Cardiac fibroblast (primary cell): ENCODE data around the gene HOXB8.
A peak's percentile ranks its signal among the peaks of the same experiment; 100 is the strongest.

ENCODE experiments used
- DNase-seq, 2 donors: peaks; one replicate each; pipeline versions ENCODE4 v3.0.0 to v3.0.0-alpha.2; 2010; ENCODE audit warnings: low read depth in 2 of 2
- H3K4me3 ChIP-seq, 2 donors: replicated peaks in 1 of 2; 1 replicate in 1 of 2; 2 replicates in 1 of 2; pipeline ENCODE4 v1.5.1; 2011; ENCODE audit warnings: low read depth in 2 of 2, low read length in 2 of 2, mild to moderate bottlenecking in 2 of 2, moderate library complexity in 1 of 2
- CTCF ChIP-seq: IDR thresholded peaks from one replicate; pipeline ENCODE4 v1.5.1; 2011; ENCODE audit warnings: low read depth, mild to moderate bottlenecking, low read length, inconsistent platforms

Gene HOXB8

GRCh38 chr17:48571024-48571818 lies 43.9 kb downstream of the HOXB8 start:
- no peak for DNase-seq
- no peak overlapping the region for H3K4me3 ChIP-seq
- TF ChIP-seq CTCF, result no peak

- TF ChIP-seq CTCF, result no peak
- no peak overlapping the region for H3K4me3 ChIP-seq
- DNase-seq, result no peak
Observed at GRCh38 chr17:48570325-48571023, 44.6 kb downstream of the HOXB8 start.

GRCh38 chr17:48569674-48570324 lies 45.3 kb downstream of the HOXB8 start:
- TF ChIP-seq CTCF, result no peak
- no peak for DNase-seq
- no peak overlapping the region for H3K4me3 ChIP-seq

GRCh38 chr17:48569240-48569582 lies 45.9 kb downstream of the HOXB8 start:
- DNase-seq, result no peak
- TF ChIP-seq CTCF, result no peak
- no peak overlapping the region for H3K4me3 ChIP-seq

GRCh38 chr17:48568499-48569239 lies 46.4 kb downstream of the HOXB8 start:
- TF ChIP-seq CTCF, result no peak
- peak overlapping the region in 1 of 2 donors; percentile 26 for H3K4me3 ChIP-seq
- no peak for DNase-seq

GRCh38 chr17:48567646-48568354 lies 47.3 kb downstream of the HOXB8 start:
- DNase-seq, result no peak
- TF ChIP-seq CTCF, result no peak
- no peak overlapping the region for H3K4me3 ChIP-seq
